Mesenchymal stem cell (in vitro differentiated cells and primary cell): ENCODE measurements around the gene MTHFSD.

Source experiments
- DNase-seq: peaks from one replicate; pipeline ENCODE4 v3.0.0-alpha.2; 2013
- H2AFZ ChIP-seq: one replicate; pipeline ENCODE4 v1.6.1; 2013; ENCODE audit warnings: low read depth, mild to moderate bottlenecking, control low read depth, inconsistent platforms, low read length, moderate library complexity
- H2AK5ac ChIP-seq: 2 replicates; pipeline ENCODE4 v1.6.1; 2013; ENCODE audit warnings: low read length, moderate library complexity, mild to moderate bottlenecking, inconsistent platforms; ENCODE audit not compliant: severe bottlenecking
- H2BK120ac ChIP-seq: one replicate; pipeline ENCODE4 v1.6.1; 2013; ENCODE audit warnings: low read depth, mild to moderate bottlenecking, inconsistent platforms, low read length, moderate library complexity
- H2BK12ac ChIP-seq, 2 experiments: one replicate each; pipeline ENCODE4 v1.6.1; 2013; ENCODE audit warnings: inconsistent platforms in 2 of 2, low read length in 2 of 2, mild to moderate bottlenecking in 2 of 2, moderate library complexity in 2 of 2, control low read depth in 1 of 2
- H2BK15ac ChIP-seq: one replicate; pipeline ENCODE4 v1.6.1; 2013; ENCODE audit warnings: mild to moderate bottlenecking, low read depth, inconsistent platforms; ENCODE audit not compliant: poor library complexity, severe bottlenecking
- H2BK5ac ChIP-seq: 2 replicates; pipeline ENCODE4 v1.6.1; 2013; ENCODE audit warnings: low read depth, mild to moderate bottlenecking, low read length, control low read depth, inconsistent platforms; ENCODE audit not compliant: poor library complexity, severe bottlenecking
- H3K14ac ChIP-seq, 2 experiments: one replicate each; pipeline ENCODE4 v1.6.1; 2013; ENCODE audit warnings: inconsistent platforms in 2 of 2, low read length in 2 of 2, control low read depth in 1 of 2, mild to moderate bottlenecking in 1 of 2, moderate library complexity in 1 of 2
- H3K18ac ChIP-seq, 2 experiments: one replicate each; pipeline ENCODE4 v1.6.1; 2013; ENCODE audit warnings: inconsistent platforms in 2 of 2, low read length in 2 of 2, control low read depth in 1 of 2, low read depth in 1 of 2, mild to moderate bottlenecking in 1 of 2
- H3K23ac ChIP-seq, 2 experiments: one replicate each; pipeline ENCODE4 v1.6.1; 2013; ENCODE audit warnings: inconsistent platforms in 2 of 2, low read length in 2 of 2, mild to moderate bottlenecking in 2 of 2, moderate library complexity in 2 of 2, control low read depth in 1 of 2
- H3K27ac ChIP-seq: 2 replicates; pipeline ENCODE4 v1.5.1; 2013; ENCODE audit warnings: mild to moderate bottlenecking, moderate library complexity, low read length, control low read depth, inconsistent platforms; ENCODE audit not compliant: poor library complexity, severe bottlenecking
- H3K27me3 ChIP-seq, 2 experiments: 2 replicates each; pipeline versions ENCODE4 v1.6.1 to v1.7.0; 2013; ENCODE audit warnings: low read length in 2 of 2, mild to moderate bottlenecking in 2 of 2, moderate library complexity in 2 of 2, control low read depth in 1 of 2, inconsistent platforms in 1 of 2; ENCODE audit not compliant: control insufficient read depth in 1 of 2, insufficient read depth in 1 of 2
- H3K36me3 ChIP-seq, 2 experiments: 2 replicates each; pipeline versions ENCODE4 v1.6.1 to v1.7.0; 2013; ENCODE audit warnings: low read length in 2 of 2, control low read depth in 1 of 2, inconsistent platforms in 1 of 2, low read depth in 1 of 2, mild to moderate bottlenecking in 1 of 2; ENCODE audit not compliant: insufficient read depth in 2 of 2, control insufficient read depth in 1 of 2
- H3K4ac ChIP-seq, 2 experiments: one replicate each; pipeline ENCODE4 v1.6.1; 2013; ENCODE audit warnings: inconsistent platforms in 2 of 2, low read length in 2 of 2, mild to moderate bottlenecking in 2 of 2, moderate library complexity in 2 of 2, control low read depth in 1 of 2, low read depth in 1 of 2
- H3K4me1 ChIP-seq: 2 replicates; pipeline ENCODE4 v1.6.1; 2013; ENCODE audit warnings: low read depth, low read length, control low read depth; ENCODE audit not compliant: control insufficient read depth, insufficient read depth
- H3K4me2 ChIP-seq: 2 replicates; pipeline ENCODE4 v1.6.1; 2013; ENCODE audit warnings: low read length, mild to moderate bottlenecking, inconsistent platforms; ENCODE audit not compliant: poor library complexity, severe bottlenecking
- H3K4me3 ChIP-seq, 2 experiments: 2 replicates each; pipeline versions ENCODE4 v1.5.1 to v1.7.0; 2013; ENCODE audit warnings: low read length in 2 of 2, mild to moderate bottlenecking in 2 of 2, control low read depth in 1 of 2, low read depth in 1 of 2; ENCODE audit not compliant: insufficient read depth in 1 of 2
- H3K79me1 ChIP-seq: replicated peaks from 2 replicates; pipeline ENCODE4 v1.6.1; 2013; ENCODE audit warnings: mild to moderate bottlenecking, control low read depth, low read length, inconsistent platforms; ENCODE audit not compliant: poor library complexity, severe bottlenecking
- H3K9ac ChIP-seq: 2 replicates; pipeline ENCODE4 v1.7.0; 2013; ENCODE audit warnings: mild to moderate bottlenecking, low read length, moderate library complexity
- H3K9me3 ChIP-seq: 2 replicates; pipeline ENCODE4 v1.7.0; 2013; ENCODE audit warnings: mild to moderate bottlenecking, low read length; ENCODE audit not compliant: control insufficient read depth
- H4K8ac ChIP-seq: one replicate; pipeline ENCODE4 v1.6.1; 2013; ENCODE audit warnings: inconsistent platforms, mild to moderate bottlenecking, low read length, moderate library complexity
- H4K91ac ChIP-seq: one replicate; pipeline ENCODE4 v1.6.1; 2013; ENCODE audit warnings: mild to moderate bottlenecking, low read length, inconsistent platforms
- WGBS: methylation state at CpG from one replicate; pipeline ENCODE4 v1.1.7; 2013; ENCODE audit warnings: mixed read lengths; 5-methylcytosine and 5-hydroxymethylcytosine counted together

The MTHFSD gene

DNA sequence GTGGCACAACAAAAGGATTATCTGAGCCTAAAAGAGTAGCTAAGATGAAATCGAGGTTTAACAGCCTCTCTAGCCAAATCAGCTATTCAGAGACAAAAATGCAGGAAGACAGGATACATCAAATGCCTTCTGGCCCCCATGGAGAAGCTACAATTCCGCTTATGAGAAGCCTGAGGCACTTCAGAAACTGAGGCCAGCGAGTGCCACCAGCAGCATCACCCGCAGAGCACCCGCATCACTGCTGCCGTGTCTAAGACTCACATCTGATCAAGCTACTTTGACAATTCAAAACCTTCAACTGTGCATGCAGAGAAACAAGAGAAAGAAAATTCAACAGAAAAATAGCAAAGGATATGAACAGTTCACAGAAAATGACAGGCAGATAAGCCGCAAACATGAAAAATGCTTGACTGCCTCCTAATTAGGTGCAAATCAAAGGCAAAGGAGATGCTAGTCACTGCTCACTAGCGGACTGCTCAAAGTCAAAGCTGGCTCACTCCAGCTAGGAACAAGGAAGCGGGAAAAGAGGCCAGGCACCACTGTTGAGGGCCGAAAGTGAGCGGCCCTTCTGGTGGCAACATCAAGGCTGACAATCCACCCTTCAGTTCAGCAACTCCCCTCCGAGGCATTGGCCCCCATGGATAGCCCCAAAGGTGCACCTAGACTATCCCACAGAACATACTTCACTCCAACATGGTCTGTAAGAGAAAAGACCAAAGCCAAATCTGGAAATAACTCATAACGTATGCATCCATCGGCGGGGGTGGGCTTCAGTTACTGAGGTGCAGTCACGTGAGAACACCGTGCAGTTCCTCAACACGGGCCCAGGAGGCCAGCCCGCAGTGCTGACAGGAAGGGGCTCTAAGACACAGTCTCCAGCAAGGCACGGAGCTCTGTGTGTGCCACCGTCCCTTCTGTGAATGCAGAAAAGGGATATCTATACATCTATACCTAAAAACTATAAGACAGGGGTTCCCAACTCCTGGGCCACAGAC lies 12.0 kb downstream of the MTHFSD start:
- H4K91ac ChIP-seq = no peak overlapping the region
- H2AFZ ChIP-seq = no peak overlapping the region
- H2BK120ac ChIP-seq = no peak overlapping the region
- 96% methylated on average over 21 of the region's 21 CpGs for WGBS
- no peak overlapping the region for H4K8ac ChIP-seq
- no peak overlapping the region for H2BK5ac ChIP-seq
- no peak overlapping the region for H3K18ac ChIP-seq
- H3K36me3 ChIP-seq = peaks cover 63 to 96% of the 10 kb centered on the region in 2 experiments
- H2BK12ac ChIP-seq = no peak overlapping the region
- H3K4ac ChIP-seq = no peak overlapping the region
- no peak overlapping the region for H3K9ac ChIP-seq
- no peaks in the 10 kb centered on the region for H3K27me3 ChIP-seq
- H2AK5ac ChIP-seq = no peak overlapping the region
- no peak overlapping the region for H3K23ac ChIP-seq
- no peak overlapping the region for H3K4me3 ChIP-seq
- H3K79me1 ChIP-seq = peaks cover 25% of the 10 kb centered on the region
- H3K14ac ChIP-seq = no peak overlapping the region
- DNase-seq = no peak
- no peak overlapping the region for H2BK15ac ChIP-seq
- H3K9me3 ChIP-seq = no peaks in the 10 kb centered on the region
- H3K4me2 ChIP-seq = no peak overlapping the region
- no peaks in the 10 kb centered on the region for H3K4me1 ChIP-seq
- no peak overlapping the region for H3K27ac ChIP-seq

DNA sequence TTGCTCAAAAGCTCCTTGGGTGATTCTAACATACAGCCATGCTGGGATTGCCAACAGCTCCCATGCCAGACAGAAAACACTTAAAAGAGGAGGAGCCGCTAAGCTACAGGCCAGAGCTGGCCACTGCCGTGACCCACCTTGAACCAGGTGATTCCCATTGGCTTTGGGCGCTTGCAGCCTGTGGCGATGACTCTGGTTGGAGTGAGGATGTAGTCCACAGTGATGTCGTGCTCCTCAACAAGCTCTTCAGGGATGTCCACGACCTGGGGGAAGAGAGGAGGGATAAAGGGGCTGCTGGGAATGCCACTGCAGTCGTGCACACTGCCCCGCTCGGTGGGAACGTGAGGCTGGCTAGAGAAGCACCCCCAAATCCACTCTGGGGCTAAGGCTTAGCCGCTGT lies 13.5 kb downstream of the MTHFSD start:
- no peak overlapping the region for H2AFZ ChIP-seq
- DNase-seq = no peak
- no peak overlapping the region for H3K23ac ChIP-seq
- H3K4me3 ChIP-seq = no peak overlapping the region
- H3K9ac ChIP-seq = no peak overlapping the region
- no peak overlapping the region for H3K4me2 ChIP-seq
- H3K4ac ChIP-seq = no peak overlapping the region
- H3K27me3 ChIP-seq = no peaks in the 10 kb centered on the region
- no peak overlapping the region for H2BK15ac ChIP-seq
- no peak overlapping the region for H2BK120ac ChIP-seq
- H2BK5ac ChIP-seq = no peak overlapping the region
- H3K4me1 ChIP-seq = no peaks in the 10 kb centered on the region
- no peak overlapping the region for H4K91ac ChIP-seq
- H2BK12ac ChIP-seq = no peak overlapping the region
- no peak overlapping the region for H3K14ac ChIP-seq
- H3K27ac ChIP-seq = no peak overlapping the region
- peaks cover 64 to 96% of the 10 kb centered on the region in 2 experiments for H3K36me3 ChIP-seq
- no peak overlapping the region for H2AK5ac ChIP-seq
- no peak overlapping the region for H4K8ac ChIP-seq
- peaks cover 26% of the 10 kb centered on the region for H3K79me1 ChIP-seq
- no peak overlapping the region for H3K18ac ChIP-seq
- WGBS = 92% methylated on average over 11 of the region's 11 CpGs
- no peaks in the 10 kb centered on the region for H3K9me3 ChIP-seq

GRCh38 chr16:86540894-86541293 lies 14.1 kb downstream of the MTHFSD start:
- H2BK120ac ChIP-seq = no peak overlapping the region
- 96% methylated on average over 6 of the region's 6 CpGs for WGBS

GRCh38 chr16:86538196-86538780 lies 16.7 kb downstream of the MTHFSD start:
- WGBS = 93% methylated on average over 17 of the region's 17 CpGs
- Histone ChIP-seq H2BK5ac (no peak overlapping the region), H3K9ac (no peak overlapping the region), H2AFZ (no peak overlapping the region), H3K27me3 (no peaks in the 10 kb centered on the region), H3K14ac (no peak overlapping the region), H3K23ac (no peak overlapping the region), H2BK12ac (no peak overlapping the region), H3K79me1 (peaks cover 9% of the 10 kb centered on the region), H3K36me3 (peaks cover 63 to 85% of the 10 kb centered on the region in 2 experiments), H2BK15ac (no peak overlapping the region), H3K9me3 (no peaks in the 10 kb centered on the region), H3K18ac (no peak overlapping the region), H3K4me3 (no peak overlapping the region), H3K4me1 (no peaks in the 10 kb centered on the region), H4K91ac (no peak overlapping the region), H2BK120ac (no peak overlapping the region), H4K8ac (no peak overlapping the region), H3K4me2 (no peak overlapping the region), H2AK5ac (no peak overlapping the region), H3K4ac (no peak overlapping the region), H3K27ac (no peak overlapping the region)
- no peak for DNase-seq

More at GRCh38 chr16:86540894-86541293, 14.1 kb downstream of the MTHFSD start:
- Histone ChIP-seq H3K23ac (no peak overlapping the region), H3K4me3 (no peak overlapping the region), H3K79me1 (peaks cover 26% of the 10 kb centered on the region), H3K4me1 (no peaks in the 10 kb centered on the region), H3K4me2 (no peak overlapping the region), H3K36me3 (peaks cover 65 to 95% of the 10 kb centered on the region in 2 experiments), H2BK5ac (no peak overlapping the region), H4K8ac (no peak overlapping the region), H3K27me3 (no peaks in the 10 kb centered on the region), H2AFZ (no peak overlapping the region), H2BK12ac (no peak overlapping the region), H4K91ac (no peak overlapping the region), H2AK5ac (no peak overlapping the region), H3K9me3 (no peaks in the 10 kb centered on the region), H3K4ac (no peak overlapping the region), H3K27ac (no peak overlapping the region), H2BK15ac (no peak overlapping the region), H3K18ac (no peak overlapping the region), H3K14ac (no peak overlapping the region), H3K9ac (no peak overlapping the region)
- no peak for DNase-seq
